ENCODE data around the gene NCF4.

Gene NCF4

GRCh38 chr22:36924151-36924698 is 63.4 kb downstream of the NCF4 start:
- no peak for DNase-seq

DNA sequence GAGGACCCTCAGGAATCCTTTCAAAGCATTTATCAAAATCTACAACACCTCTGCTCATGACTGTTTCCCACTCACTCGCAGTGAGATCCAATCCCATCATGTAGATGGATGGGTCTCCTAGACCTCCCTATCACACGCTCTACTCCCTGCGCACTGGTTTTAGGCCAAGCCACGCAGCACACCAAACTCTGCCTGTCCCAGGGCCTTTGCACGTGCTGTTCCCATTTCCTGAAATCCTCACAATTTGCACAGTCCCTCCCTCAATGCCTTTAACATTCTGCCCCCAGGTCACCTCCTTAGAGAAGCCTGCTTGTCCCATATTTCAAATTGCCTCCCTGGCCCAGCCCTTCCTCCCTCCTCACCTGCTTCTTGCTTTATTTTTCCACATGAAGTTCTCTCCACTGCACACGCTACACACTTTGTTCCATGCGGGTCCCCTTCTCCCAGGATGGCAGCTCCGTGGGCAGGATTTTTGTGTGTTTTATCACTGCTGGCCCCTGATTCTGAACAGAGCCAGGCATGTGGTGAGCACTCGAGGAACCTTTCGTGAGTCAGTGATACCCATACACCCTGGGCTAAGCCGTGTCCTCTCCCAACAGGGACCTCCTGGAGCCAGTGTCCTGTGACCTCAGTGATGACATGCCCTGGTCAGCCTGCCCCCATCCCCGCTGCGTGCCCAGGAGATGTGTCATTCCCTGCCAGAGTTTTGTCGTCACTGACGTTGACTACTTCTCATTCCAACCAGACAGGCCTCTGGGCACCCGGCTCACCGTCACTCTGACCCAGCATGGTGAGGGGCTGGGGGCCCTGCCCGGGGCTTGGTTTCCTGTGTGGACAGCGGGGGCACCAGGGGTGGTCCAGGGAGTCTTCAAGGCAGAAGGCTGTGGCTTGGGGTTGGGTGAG is 64.8 kb downstream of the NCF4 start:
- DNase-seq = no peak

GRCh38 chr22:36926309-36926708 is 65.5 kb downstream of the NCF4 start:
- DNase-seq = no peak

DNA sequence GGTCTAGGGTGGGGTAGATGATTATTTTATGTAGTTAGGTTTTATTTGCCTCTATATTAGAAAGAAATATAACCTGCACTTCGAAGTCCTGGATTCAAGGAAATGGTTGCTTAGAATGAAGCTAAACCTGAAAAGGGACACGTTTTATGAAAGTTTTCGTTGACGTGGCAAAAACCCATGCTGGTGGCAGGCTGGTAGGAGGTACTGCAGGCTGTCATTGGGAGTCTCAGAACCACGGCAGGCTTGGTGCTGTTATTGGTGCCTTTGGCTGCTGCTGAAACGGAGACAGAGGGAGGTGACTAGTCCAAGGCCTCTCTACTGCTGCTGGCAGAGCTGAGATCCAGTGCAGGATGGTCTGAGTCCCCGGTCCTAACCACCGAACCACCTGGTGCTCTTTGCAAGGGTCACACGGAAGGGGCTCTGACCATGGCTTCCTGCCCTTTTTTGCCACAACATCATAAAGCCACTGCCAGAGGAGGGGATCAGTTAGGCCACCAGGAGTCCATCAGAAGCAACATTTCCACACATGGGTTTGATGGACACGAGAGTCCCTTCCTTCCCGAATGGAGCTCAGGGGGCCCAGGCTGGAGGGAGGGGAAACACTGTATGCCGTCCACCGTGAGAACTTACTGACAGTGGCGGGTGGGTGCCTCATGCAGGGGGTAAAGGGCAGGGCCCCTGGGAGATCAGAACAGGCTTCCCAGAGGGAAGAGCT is 66.1 kb downstream of the NCF4 start:
- no peak for DNase-seq

All from stimulated activated CD4-positive, alpha-beta T cell treated with anti-CD3 and anti-CD28 coated beads, Interleukin-4, amount 100 ng/mL, for 4 hours (primary cell).